Neural cell (in vitro differentiated cells): ENCODE results near the gene SMAD7. TPM values are rescaled to one million over a fixed set of nuclear protein-coding genes. Genes with fewer than 3 reads are reported as not detected.

Experiments
- H2AFZ ChIP-seq: fragments of 200-600, 300-800 bp; sonication (generic), shearing (Covaris generic); 2 replicates; pipeline ENCODE4 v1.6.0; 2014; ENCODE audit warnings: low read depth, mild to moderate bottlenecking, antibody characterized with exemption, low read length, moderate library complexity
- H3F3A ChIP-seq: fragments of 200-600 bp; shearing (Covaris generic); 2 replicates; pipeline ENCODE4 v1.6.1; 2016; ENCODE audit warnings: mild to moderate bottlenecking, moderate library complexity, mixed read lengths, antibody characterized with exemption, low read length; ENCODE audit not compliant: insufficient read depth, poor library complexity, severe bottlenecking
- H3K27ac ChIP-seq: fragments of 200-600, 300-800 bp; sonication (generic), shearing (Covaris generic); 2 replicates; pipeline ENCODE4 v1.5.1; 2014; ENCODE audit warnings: mild to moderate bottlenecking, low read length, moderate library complexity
- H3K27me3 ChIP-seq: fragments of 300-800, 200-600 bp; sonication (generic), shearing (Covaris generic); 2 replicates; pipeline ENCODE4 v1.6.0; 2014; ENCODE audit warnings: mild to moderate bottlenecking, low read depth, low read length, moderate library complexity; ENCODE audit not compliant: insufficient read depth
- H3K36me3 ChIP-seq: fragments of 300-800, 200-600 bp; sonication (generic), shearing (Covaris generic); 2 replicates; pipeline ENCODE4 v1.5.1; 2014; ENCODE audit warnings: mild to moderate bottlenecking, antibody characterized with exemption, low read length, moderate library complexity; ENCODE audit not compliant: insufficient read depth
- H3K4me2 ChIP-seq: fragments of 300-800, 200-600 bp; sonication (generic), shearing (Covaris generic); 2 replicates; pipeline ENCODE4 v1.6.0; 2014; ENCODE audit warnings: mild to moderate bottlenecking, low read length
- H3K4me3 ChIP-seq: fragments of 300-800, 200-600 bp; sonication (generic), shearing (Covaris generic); 2 replicates; pipeline ENCODE4 v1.5.1; 2014; ENCODE audit warnings: mild to moderate bottlenecking, low read length, moderate library complexity
- H3K79me2 ChIP-seq: fragments of 200-600 bp; shearing (Covaris generic); replicated peaks from 2 replicates; pipeline ENCODE4 v1.6.0; 2014; ENCODE audit warnings: mild to moderate bottlenecking, low read length, moderate library complexity; ENCODE audit not compliant: insufficient read depth
- H3K9ac ChIP-seq: fragments of 300-800, 200-600 bp; sonication (generic), shearing (Covaris generic); 2 replicates; pipeline ENCODE4 v1.6.1; 2016; ENCODE audit warnings: mild to moderate bottlenecking, low read length, mixed read lengths
- H3K9me2 ChIP-seq: fragments of 200-600 bp; shearing (Covaris generic); 2 replicates; pipeline ENCODE4 v1.6.1; 2016; ENCODE audit warnings: mild to moderate bottlenecking, low read length, mixed read lengths; ENCODE audit not compliant: insufficient read depth
- H3K9me3 ChIP-seq: fragments of 200-600, 300-800 bp; sonication (generic), shearing (Covaris generic); 2 replicates; pipeline ENCODE4 v1.6.1; 2016; ENCODE audit warnings: mild to moderate bottlenecking, mixed run types, low read length, moderate library complexity, mixed read lengths
- H4K20me1 ChIP-seq: fragments of 200-600 bp; shearing (Covaris generic); 2 replicates; pipeline ENCODE4 v1.6.1; 2016; ENCODE audit warnings: mild to moderate bottlenecking, mixed run types; ENCODE audit not compliant: insufficient read depth
- CTCF ChIP-seq: fragments of 450-650 bp; IDR thresholded peaks from 2 replicates; pipeline ENCODE4 v1.5.1; 2014; ENCODE audit warnings: antibody characterized with exemption, mild to moderate bottlenecking, moderate library complexity; ENCODE audit not compliant: poor library complexity, severe bottlenecking
- EP300 ChIP-seq: fragments of 450-650 bp; conservative IDR thresholded peaks from 2 replicates; pipeline ENCODE4 v1.6.1; 2014; ENCODE audit warnings: antibody characterized with exemption, mild to moderate bottlenecking, moderate library complexity; ENCODE audit not compliant: poor library complexity, severe bottlenecking
- EZH2 ChIP-seq: fragments of 200-600, 300-800 bp; shearing (Covaris generic), sonication (generic); IDR thresholded peaks from 2 replicates; pipeline ENCODE4 v1.6.1; 2014; ENCODE audit warnings: antibody characterized with exemption, low read length, borderline replicate concordance, mild to moderate bottlenecking; ENCODE audit not compliant: insufficient read depth, poor library complexity, severe bottlenecking
- MXI1 ChIP-seq: fragments of 450-650 bp; conservative IDR thresholded peaks from 2 replicates; pipeline ENCODE4 v1.6.1; 2014; ENCODE audit warnings: antibody characterized with exemption, mild to moderate bottlenecking; ENCODE audit not compliant: poor library complexity, severe bottlenecking
- POLR2AphosphoS5 ChIP-seq: IDR thresholded peaks from 2 replicates; pipeline ENCODE4 v1.6.1; 2012
- RAD21 ChIP-seq: fragments of 450-650 bp; conservative IDR thresholded peaks from 2 replicates; pipeline ENCODE4 v1.6.1; 2014; ENCODE audit warnings: antibody characterized with exemption, mild to moderate bottlenecking, moderate library complexity
- REST ChIP-seq: IDR thresholded peaks from 2 replicates; pipeline ENCODE4 v1.6.1; 2012; ENCODE audit warnings: borderline replicate concordance
- SMC3 ChIP-seq: fragments of 450-650 bp; conservative IDR thresholded peaks from 2 replicates; pipeline ENCODE4 v1.6.1; 2014; ENCODE audit warnings: antibody characterized with exemption, mild to moderate bottlenecking, moderate library complexity; ENCODE audit not compliant: poor library complexity
- TAF1 ChIP-seq: IDR thresholded peaks from 2 replicates; pipeline ENCODE4 v1.6.1; 2012; ENCODE audit warnings: low read depth
- polyA plus RNA-seq: library from polyadenylated mRNA; depleted of rRNA; stranded (reverse); fragments of >200 nt; gene quantifications from 2 replicates; pipeline ENCODE4 v1.2.3, GENCODE V29; 2014

The SMAD7 gene
- polyA plus RNA-seq, 1 donor from 2014 or later, result 3.8 TPM

GRCh38 chr18:48956356-48956755, 5.6 kb upstream of the SMAD7 start:
- Histone ChIP-seq H3F3A (no peaks in the 10 kb centered on the region), H3K4me2 (no peak overlapping the region), H3K9me2 (no peaks in the 10 kb centered on the region), H3K79me2 (no peaks in the 10 kb centered on the region), H4K20me1 (no peaks in the 10 kb centered on the region), H3K9ac (no peak overlapping the region), H3K27me3 (no peaks in the 10 kb centered on the region), H2AFZ (no peak overlapping the region), H3K9me3 (no peaks in the 10 kb centered on the region), H3K36me3 (no peaks in the 10 kb centered on the region), H3K4me3 (no peak overlapping the region), H3K27ac (no peak overlapping the region)
- no peak for TF ChIP-seq TAF1
- no peak for TF ChIP-seq MXI1
- no peak for TF ChIP-seq REST
- TF ChIP-seq SMC3, result no peak
- TF ChIP-seq CTCF, result no peak
- TF ChIP-seq EZH2, result no peak

GRCh38 chr18:48955830-48956261, 5.1 kb upstream of the SMAD7 start:
- H3K9me3 ChIP-seq, result no peaks in the 10 kb centered on the region
- no peaks in the 10 kb centered on the region for H4K20me1 ChIP-seq
- H2AFZ ChIP-seq, result no peak overlapping the region
- no peak overlapping the region for H3K27ac ChIP-seq
- H3K36me3 ChIP-seq, result no peaks in the 10 kb centered on the region
- H3K4me2 ChIP-seq, result no peak overlapping the region
- no peak overlapping the region for H3K9ac ChIP-seq
- H3F3A ChIP-seq, result no peaks in the 10 kb centered on the region
- H3K9me2 ChIP-seq, result no peaks in the 10 kb centered on the region
- H3K27me3 ChIP-seq, result no peaks in the 10 kb centered on the region
- TF ChIP-seq MXI1 (no peak), TAF1 (no peak), EZH2 (no peak), REST (no peak), CTCF (no peak), EP300 (no peak), POLR2AphosphoS5 (no peak), RAD21 (no peak), SMC3 (no peak)
- H3K79me2 ChIP-seq, result no peaks in the 10 kb centered on the region
- no peak overlapping the region for H3K4me3 ChIP-seq
